ENCODE results near the gene ATXN7.

ATXN7 gene

GRCh38 chr3:63975723-63976122 lies 112.1 kb downstream of the ATXN7 start:
- Mint-ChIP-seq H3K27me3 (ENCODE audit: low read depth) (no peaks in the 10 kb centered on the region), H3K9me3 (no peaks in the 10 kb centered on the region), H3K4me1 (ENCODE audit: low read depth) (peaks cover 85% of the 10 kb centered on the region), H3K4me3 (no peak overlapping the region), H3K36me3 (ENCODE audit: low read depth) (peaks cover 42% of the 10 kb centered on the region), H3K27ac (peak overlapping the region; percentile 56)
- no peak for DNase-seq (ENCODE audit: low spot score)

DNA sequence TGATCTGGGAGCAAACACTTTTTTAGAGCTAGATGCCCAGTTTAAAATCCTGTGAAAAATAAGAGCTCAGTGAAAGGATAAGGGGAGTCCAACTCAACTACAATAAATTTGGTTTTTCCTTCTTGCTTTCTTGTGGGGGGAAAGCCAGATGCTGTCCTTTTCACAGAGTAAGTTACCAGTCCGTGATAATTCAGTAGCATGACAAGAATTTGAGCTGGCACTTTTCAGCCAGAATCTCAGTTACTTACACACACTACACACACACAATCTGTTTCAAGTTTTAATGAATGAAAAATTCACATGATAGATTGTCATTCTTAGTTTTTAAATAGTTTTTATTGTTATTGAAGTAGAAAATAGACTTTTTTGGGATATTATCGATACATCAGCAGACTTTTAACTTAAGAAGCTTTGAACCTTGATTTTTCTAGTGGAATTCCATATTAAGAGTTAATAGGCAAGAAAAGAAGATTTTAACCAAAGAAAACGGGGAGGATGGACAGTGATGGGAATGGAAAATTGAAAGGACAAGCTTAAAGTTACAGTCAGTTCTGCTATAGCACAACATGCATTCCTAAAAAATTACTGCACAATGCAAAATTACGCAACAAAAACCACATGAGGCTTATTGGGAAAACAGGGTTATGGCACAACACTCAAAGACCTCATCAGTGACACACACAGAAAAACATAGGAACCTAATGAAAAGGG lies 112.6 kb downstream of the ATXN7 start:
- no peaks in the 10 kb centered on the region for H3K9me3 Mint-ChIP-seq
- H3K36me3 Mint-ChIP-seq (ENCODE audit: low read depth), result peaks cover 42% of the 10 kb centered on the region
- no peak overlapping the region for H3K4me3 Mint-ChIP-seq
- H3K27ac Mint-ChIP-seq, result peak overlapping the region; percentile 72
- no peak for DNase-seq (ENCODE audit: low spot score)
- H3K4me1 Mint-ChIP-seq (ENCODE audit: low read depth), result peaks cover 85% of the 10 kb centered on the region
- no peaks in the 10 kb centered on the region for H3K27me3 Mint-ChIP-seq (ENCODE audit: low read depth)

- peaks cover 46% of the 10 kb centered on the region for H3K36me3 Mint-ChIP-seq (ENCODE audit: low read depth)
- peak overlapping the region; percentile 31 for H3K4me3 Mint-ChIP-seq
- H3K27ac Mint-ChIP-seq, result peak overlapping the region; percentile 72
- no peak for DNase-seq (ENCODE audit: low spot score)
- no peaks in the 10 kb centered on the region for H3K27me3 Mint-ChIP-seq (ENCODE audit: low read depth)
- H3K4me1 Mint-ChIP-seq (ENCODE audit: low read depth), result peaks cover 84% of the 10 kb centered on the region
- no peaks in the 10 kb centered on the region for H3K9me3 Mint-ChIP-seq
These were observed 113.2 kb downstream of the ATXN7 start for GRCh38 chr3:63976872-63977200.

GRCh38 chr3:63977893-63978292 lies 114.2 kb downstream of the ATXN7 start:
- Mint-ChIP-seq H3K4me3 (peak overlapping the region; percentile 89), H3K36me3 (ENCODE audit: low read depth) (peaks cover 49% of the 10 kb centered on the region), H3K4me1 (ENCODE audit: low read depth) (peaks cover 83% of the 10 kb centered on the region), H3K27ac (peak overlapping the region; percentile 94), H3K9me3 (no peaks in the 10 kb centered on the region), H3K27me3 (ENCODE audit: low read depth) (no peaks in the 10 kb centered on the region)
- no peak for DNase-seq (ENCODE audit: low spot score)

- Mint-ChIP-seq H3K4me1 (ENCODE audit: low read depth) (peaks cover 78% of the 10 kb centered on the region), H3K9me3 (no peaks in the 10 kb centered on the region), H3K36me3 (ENCODE audit: low read depth) (peaks cover 45% of the 10 kb centered on the region), H3K27me3 (ENCODE audit: low read depth) (no peaks in the 10 kb centered on the region), H3K27ac (peak overlapping the region; percentile 94), H3K4me3 (peak overlapping the region; percentile 89)
- no peak for DNase-seq (ENCODE audit: low spot score)
These were observed 115.6 kb downstream of the ATXN7 start for GRCh38 chr3:63979093-63979885.

GRCh38 chr3:63980019-63980418 lies 116.4 kb downstream of the ATXN7 start:
- H3K9me3 Mint-ChIP-seq, result no peaks in the 10 kb centered on the region
- peaks cover 75% of the 10 kb centered on the region for H3K4me1 Mint-ChIP-seq (ENCODE audit: low read depth)
- H3K27ac Mint-ChIP-seq, result peak overlapping the region; percentile 94

GRCh38 chr3:63980830-63981498 lies 117.3 kb downstream of the ATXN7 start:
- H3K4me1 Mint-ChIP-seq (ENCODE audit: low read depth), result peaks cover 71% of the 10 kb centered on the region
- H3K27ac Mint-ChIP-seq, result peak overlapping the region; percentile 27
- peaks cover 55% of the 10 kb centered on the region for H3K36me3 Mint-ChIP-seq (ENCODE audit: low read depth)

More at GRCh38 chr3:63980019-63980418, 116.4 kb downstream of the ATXN7 start:
- Mint-ChIP-seq H3K27me3 (ENCODE audit: low read depth) (no peaks in the 10 kb centered on the region), H3K36me3 (ENCODE audit: low read depth) (peaks cover 50% of the 10 kb centered on the region), H3K4me3 (peak overlapping the region; percentile 89)
- DNase-seq (ENCODE audit: low spot score), result no peak

DNA sequence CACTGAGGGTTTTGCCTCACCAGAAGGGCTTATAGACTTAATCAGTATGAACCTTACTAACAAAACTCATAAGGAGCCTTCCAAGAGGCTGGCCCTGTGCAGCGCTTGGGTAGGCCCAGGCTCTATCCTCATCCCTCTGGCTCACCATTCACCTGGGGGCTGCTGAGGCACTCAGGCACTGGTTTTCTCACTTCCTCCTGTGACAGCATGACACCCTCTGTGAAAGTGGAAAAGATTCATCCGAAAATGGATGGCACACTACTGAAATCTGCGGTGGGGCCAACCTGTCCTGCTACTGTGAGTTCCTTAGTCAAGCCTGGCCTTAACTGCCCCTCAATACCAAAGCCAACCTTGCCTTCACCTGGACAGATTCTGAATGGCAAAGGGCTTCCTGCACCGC lies 118.3 kb downstream of the ATXN7 start:
- Mint-ChIP-seq H3K9me3 (no peaks in the 10 kb centered on the region), H3K4me1 (ENCODE audit: low read depth) (peaks cover 61% of the 10 kb centered on the region), H3K27ac (peak overlapping the region; percentile 58), H3K27me3 (ENCODE audit: low read depth) (no peaks in the 10 kb centered on the region), H3K36me3 (ENCODE audit: low read depth) (peaks cover 56% of the 10 kb centered on the region), H3K4me3 (no peak overlapping the region)
- DNase-seq (ENCODE audit: low spot score), result no peak

More at GRCh38 chr3:63980830-63981498, 117.3 kb downstream of the ATXN7 start:
- DNase-seq (ENCODE audit: low spot score), result no peak
- H3K27me3 Mint-ChIP-seq (ENCODE audit: low read depth), result no peaks in the 10 kb centered on the region
- no peaks in the 10 kb centered on the region for H3K9me3 Mint-ChIP-seq
- H3K4me3 Mint-ChIP-seq, result no peak overlapping the region

- H3K4me3 Mint-ChIP-seq, result no peak overlapping the region
- peaks cover 41% of the 10 kb centered on the region for H3K4me1 Mint-ChIP-seq (ENCODE audit: low read depth)
- H3K9me3 Mint-ChIP-seq, result no peaks in the 10 kb centered on the region
- no peak for DNase-seq (ENCODE audit: low spot score)
- H3K27me3 Mint-ChIP-seq (ENCODE audit: low read depth), result no peaks in the 10 kb centered on the region
- H3K27ac Mint-ChIP-seq, result peak overlapping the region; percentile 24
- peaks cover 70% of the 10 kb centered on the region for H3K36me3 Mint-ChIP-seq (ENCODE audit: low read depth)
These were observed 120.7 kb downstream of the ATXN7 start for GRCh38 chr3:63984391-63984790.

DNA sequence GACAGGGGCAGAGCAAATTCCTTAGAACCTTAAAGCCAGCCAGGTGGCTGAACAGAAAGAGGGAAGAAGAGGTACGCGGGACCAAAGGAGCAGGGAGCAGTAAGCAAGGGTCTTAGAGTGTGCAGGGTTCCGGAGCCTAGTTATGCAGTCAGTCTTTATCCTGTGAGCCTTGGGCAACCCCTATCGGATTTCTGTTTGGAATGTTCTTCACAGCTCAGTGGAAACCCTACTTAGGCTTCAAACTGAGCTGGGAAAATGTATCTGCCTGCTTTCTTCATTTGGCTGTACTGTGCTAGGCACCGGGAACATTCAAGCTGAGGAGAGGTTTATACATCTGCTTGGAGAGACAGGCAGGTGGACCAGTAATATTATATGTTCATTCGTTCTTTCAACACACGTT lies 122.5 kb downstream of the ATXN7 start:
- peak overlapping the region; percentile 16 for H3K27ac Mint-ChIP-seq
- DNase-seq (ENCODE audit: low spot score), result no peak
- H3K4me3 Mint-ChIP-seq, result no peak overlapping the region
- peaks cover 67% of the 10 kb centered on the region for H3K36me3 Mint-ChIP-seq (ENCODE audit: low read depth)
- H3K4me1 Mint-ChIP-seq (ENCODE audit: low read depth), result peaks cover 29% of the 10 kb centered on the region
- no peaks in the 10 kb centered on the region for H3K9me3 Mint-ChIP-seq
- no peaks in the 10 kb centered on the region for H3K27me3 Mint-ChIP-seq (ENCODE audit: low read depth)

- Mint-ChIP-seq H3K27ac (no peak overlapping the region), H3K4me3 (no peak overlapping the region), H3K27me3 (ENCODE audit: low read depth) (no peaks in the 10 kb centered on the region), H3K36me3 (ENCODE audit: low read depth) (peaks cover 67% of the 10 kb centered on the region), H3K9me3 (no peaks in the 10 kb centered on the region), H3K4me1 (ENCODE audit: low read depth) (peaks cover 29% of the 10 kb centered on the region)
- no peak for DNase-seq (ENCODE audit: low spot score)
These were observed 123.2 kb downstream of the ATXN7 start for GRCh38 chr3:63986831-63987230.

GRCh38 chr3:63988943-63989342 lies 125.3 kb downstream of the ATXN7 start:
- Mint-ChIP-seq H3K9me3 (no peaks in the 10 kb centered on the region), H3K36me3 (ENCODE audit: low read depth) (peaks cover 67% of the 10 kb centered on the region), H3K27ac (peak overlapping the region; percentile 0), H3K27me3 (ENCODE audit: low read depth) (no peaks in the 10 kb centered on the region), H3K4me3 (no peak overlapping the region), H3K4me1 (ENCODE audit: low read depth) (peaks cover 24% of the 10 kb centered on the region)
- DNase-seq (ENCODE audit: low spot score), result no peak

DNA sequence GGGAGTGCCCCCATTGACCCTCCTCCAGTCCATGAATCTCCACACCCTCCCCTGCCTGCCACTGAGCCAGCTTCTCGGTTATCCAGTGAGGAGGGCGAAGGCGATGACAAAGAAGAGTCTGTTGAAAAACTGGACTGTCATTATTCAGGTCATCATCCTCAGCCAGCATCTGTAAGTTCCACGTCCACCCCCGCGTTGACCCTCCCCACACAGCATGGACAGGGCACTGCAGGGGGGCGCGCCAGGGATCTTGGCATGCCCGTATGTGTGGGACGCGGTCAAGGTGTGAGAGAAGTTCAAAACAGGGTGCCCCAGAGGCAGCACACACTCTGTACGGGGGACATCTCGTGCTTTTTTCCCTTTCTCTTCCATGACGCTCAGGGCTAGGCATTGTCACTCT lies 126.5 kb downstream of the ATXN7 start:
- Mint-ChIP-seq H3K4me3 (no peak overlapping the region), H3K4me1 (ENCODE audit: low read depth) (peaks cover 25% of the 10 kb centered on the region), H3K36me3 (ENCODE audit: low read depth) (peaks cover 66% of the 10 kb centered on the region), H3K9me3 (no peaks in the 10 kb centered on the region), H3K27ac (no peak overlapping the region), H3K27me3 (ENCODE audit: low read depth) (no peaks in the 10 kb centered on the region)
- no peak for DNase-seq (ENCODE audit: low spot score)

DNA sequence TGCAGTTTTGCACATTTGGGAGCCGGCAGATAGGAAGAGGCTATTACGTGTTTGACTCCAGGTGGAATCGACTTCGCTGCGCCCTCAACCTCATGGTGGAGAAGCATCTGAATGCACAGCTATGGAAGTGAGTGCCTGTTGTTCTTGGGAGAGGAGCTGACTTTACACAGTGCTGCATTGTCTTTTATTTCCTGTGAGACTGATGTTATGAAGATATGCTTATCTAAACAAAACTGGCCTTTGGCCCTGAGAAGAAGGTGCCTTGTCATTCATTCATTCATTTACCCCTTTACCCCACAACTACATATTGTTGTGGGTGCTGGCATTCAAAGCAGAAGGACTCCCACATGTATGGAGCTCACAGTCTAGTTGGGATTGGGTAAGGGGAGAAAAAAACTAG lies 127.1 kb downstream of the ATXN7 start:
- H3K36me3 Mint-ChIP-seq (ENCODE audit: low read depth), result peaks cover 66% of the 10 kb centered on the region
- H3K27ac Mint-ChIP-seq, result no peak overlapping the region
- no peaks in the 10 kb centered on the region for H3K9me3 Mint-ChIP-seq

More for the DNA sequence above, 127.1 kb downstream of the ATXN7 start:
- no peak for DNase-seq (ENCODE audit: low spot score)
- Mint-ChIP-seq H3K4me1 (ENCODE audit: low read depth) (peaks cover 23% of the 10 kb centered on the region), H3K27me3 (ENCODE audit: low read depth) (no peaks in the 10 kb centered on the region), H3K4me3 (no peak overlapping the region)
